Central memory CD8-positive, alpha-beta T cell (primary cell): ENCODE data around the gene FIP1L1.
A peak's percentile ranks its signal among the peaks of the same experiment; 100 is the strongest.
"Not testable (repeated sequence)": the region's sequence is repeated elsewhere in the genome, so short reads cannot be mapped to it uniquely, and the experiment has no call there.

Source experiments
- ATAC-seq: fragments of 150-1000 bp; cut with Tn5 transposase; replicated peaks from 2 replicates; pipeline ENCODE4 v1.10.0; 2022; ENCODE audit warnings: mild to moderate bottlenecking, moderate FRiP score, moderate number of reproducible peaks; ENCODE audit not compliant: poor library complexity, severe bottlenecking; ENCODE audit errors: extremely low read depth
- DNase-seq, 2 donors: peaks; one replicate each; pipeline ENCODE4 v3.0.0; 2021; ENCODE audit warnings: low spot score in 2 of 2
- H3K27ac Mint-ChIP-seq: one replicate; pipeline ENCODE4 v1.8.0; 2022; ENCODE audit warnings: low read depth, mild to moderate bottlenecking, moderate library complexity, mixed read lengths
- H3K27me3 Mint-ChIP-seq: one replicate; pipeline ENCODE4 v1.8.0; 2022; ENCODE audit warnings: mixed read lengths
- H3K36me3 Mint-ChIP-seq: one replicate; pipeline ENCODE4 v1.8.0; 2022; ENCODE audit warnings: mild to moderate bottlenecking, moderate library complexity, mixed read lengths; ENCODE audit not compliant: insufficient read depth
- H3K4me1 Mint-ChIP-seq: one replicate; pipeline ENCODE4 v1.8.0; 2022; ENCODE audit warnings: mixed read lengths
- H3K4me3 Mint-ChIP-seq: one replicate; pipeline ENCODE4 v1.8.0; 2022; ENCODE audit warnings: mild to moderate bottlenecking, moderate library complexity, mixed read lengths
- H3K9me3 Mint-ChIP-seq: one replicate; pipeline ENCODE4 v1.8.0; 2022; ENCODE audit warnings: mixed read lengths

FIP1L1 gene

GRCh38 chr4:53364624-53365023 is 12.8 kb upstream of the FIP1L1 start:
- Mint-ChIP-seq H3K27ac (peak overlapping the region; percentile 97), H3K27me3 (peaks cover 9% of the 10 kb centered on the region), H3K9me3 (no peaks in the 10 kb centered on the region), H3K4me1 (peaks cover 48% of the 10 kb centered on the region), H3K36me3 (peaks cover 13% of the 10 kb centered on the region), H3K4me3 (peak overlapping the region; percentile 90)
- DNase-seq (no peak), ATAC-seq (no peak)

GRCh38 chr4:53365121-53365485 is 12.3 kb upstream of the FIP1L1 start:
- peaks cover 13% of the 10 kb centered on the region for H3K36me3 Mint-ChIP-seq
- H3K4me1 Mint-ChIP-seq: peaks cover 44% of the 10 kb centered on the region
- DNase-seq: no peak
- H3K27me3 Mint-ChIP-seq: peaks cover 13% of the 10 kb centered on the region
- peak; percentile 5 for ATAC-seq
- peak overlapping the region; percentile 90 for H3K4me3 Mint-ChIP-seq
- peak overlapping the region; percentile 97 for H3K27ac Mint-ChIP-seq
- no peaks in the 10 kb centered on the region for H3K9me3 Mint-ChIP-seq

- H3K9me3 Mint-ChIP-seq: no peaks in the 10 kb centered on the region
- ATAC-seq: peak; percentile 97
- H3K27me3 Mint-ChIP-seq: peaks cover 19% of the 10 kb centered on the region
- DNase-seq: peak; percentile 90 to 94
- H3K4me3 Mint-ChIP-seq: peak within 1 kb of the TSS; percentile 90
- peaks cover 40% of the 10 kb centered on the region for H3K4me1 Mint-ChIP-seq
- H3K36me3 Mint-ChIP-seq: peaks cover 13% of the 10 kb centered on the region
- H3K27ac Mint-ChIP-seq: peak within 1 kb of the TSS; percentile 97
Observed at GRCh38 chr4:53365486-53366300, 11.7 kb upstream of the FIP1L1 start, which contains the start of gene SCFD2. SCFD2 (minus strand) TSS chr4:53366061.

GRCh38 chr4:53366301-53366716 is 11.1 kb upstream of the FIP1L1 start:
- Mint-ChIP-seq H3K27ac (peak overlapping the region; percentile 97), H3K27me3 (peaks cover 26% of the 10 kb centered on the region), H3K36me3 (peaks cover 13% of the 10 kb centered on the region), H3K9me3 (no peaks in the 10 kb centered on the region), H3K4me3 (peak overlapping the region; percentile 90), H3K4me1 (peaks cover 35% of the 10 kb centered on the region)
- ATAC-seq: peak; percentile 30
- DNase-seq: no peak

GRCh38 chr4:53367721-53368120 is 9.7 kb upstream of the FIP1L1 start:
- no peak overlapping the region for H3K27ac Mint-ChIP-seq
- no peaks in the 10 kb centered on the region for H3K9me3 Mint-ChIP-seq
- no peak overlapping the region for H3K4me3 Mint-ChIP-seq
- peaks cover 23% of the 10 kb centered on the region for H3K4me1 Mint-ChIP-seq
- peaks cover 39% of the 10 kb centered on the region for H3K27me3 Mint-ChIP-seq
- DNase-seq (no peak), ATAC-seq (no peak)
- H3K36me3 Mint-ChIP-seq: peaks cover 13% of the 10 kb centered on the region

DNA sequence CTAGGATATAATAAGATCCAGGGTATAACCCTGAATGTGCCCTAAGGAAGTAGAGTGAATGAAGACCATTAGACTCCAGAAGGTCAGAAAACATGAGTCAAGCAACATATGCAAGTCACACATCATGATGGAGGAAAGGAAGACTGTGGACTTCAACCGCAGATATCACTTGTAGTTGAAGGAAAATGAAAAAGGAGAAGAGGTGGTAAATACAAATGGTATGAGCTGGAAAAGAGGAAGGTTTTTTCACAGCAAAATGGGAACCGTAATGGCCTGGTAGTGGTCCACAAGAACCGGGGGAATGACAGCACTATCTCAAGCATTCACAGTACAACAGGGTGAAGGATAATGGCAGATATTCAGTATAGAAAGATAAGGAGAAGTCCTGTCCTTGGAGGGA is 6.4 kb upstream of the FIP1L1 start:
- Mint-ChIP-seq H3K4me1 (peaks cover 8% of the 10 kb centered on the region), H3K27ac (no peak overlapping the region), H3K4me3 (no peak overlapping the region), H3K9me3 (no peaks in the 10 kb centered on the region), H3K27me3 (peaks cover 39% of the 10 kb centered on the region), H3K36me3 (peaks cover 6% of the 10 kb centered on the region)
- no peak for ATAC-seq
- no peak for DNase-seq

- H3K4me3 Mint-ChIP-seq: no peak overlapping the region
- no peaks in the 10 kb centered on the region for H3K9me3 Mint-ChIP-seq
- DNase-seq (no peak), ATAC-seq (no peak)
- H3K36me3 Mint-ChIP-seq: peaks cover 6% of the 10 kb centered on the region
- no peak overlapping the region for H3K27ac Mint-ChIP-seq
- H3K4me1 Mint-ChIP-seq: peaks cover 3% of the 10 kb centered on the region
- peaks cover 39% of the 10 kb centered on the region for H3K27me3 Mint-ChIP-seq
Observed at GRCh38 chr4:53371843-53372521, 5.5 kb upstream of the FIP1L1 start.

GRCh38 chr4:53374777-53375258 is 2.6 kb upstream of the FIP1L1 start:
- no peak overlapping the region for H3K4me3 Mint-ChIP-seq
- DNase-seq: no peak
- H3K9me3 Mint-ChIP-seq: no peaks in the 10 kb centered on the region
- peaks cover 26% of the 10 kb centered on the region for H3K4me1 Mint-ChIP-seq
- peaks cover 21% of the 10 kb centered on the region for H3K36me3 Mint-ChIP-seq
- H3K27me3 Mint-ChIP-seq: peaks cover 28% of the 10 kb centered on the region
- no peak overlapping the region for H3K27ac Mint-ChIP-seq
- no peak for ATAC-seq

DNA sequence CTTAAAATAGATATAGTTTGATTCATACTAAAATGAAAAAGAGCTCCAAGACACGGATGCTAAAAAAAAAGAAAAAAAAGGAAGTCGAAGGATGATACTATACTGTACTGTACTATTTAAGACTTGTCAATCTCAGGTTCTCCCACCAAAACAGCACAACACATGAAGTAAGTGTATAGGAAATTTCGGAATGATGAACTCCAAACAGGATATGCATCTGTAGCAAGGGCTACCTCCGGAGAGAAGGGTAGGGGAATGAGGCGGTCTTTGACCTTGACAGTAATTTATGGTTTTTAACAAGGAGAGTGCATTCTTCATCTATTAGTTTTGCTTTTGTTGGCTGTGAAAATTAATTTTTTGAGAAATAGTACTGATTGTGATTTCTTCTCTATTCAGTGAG is 541 bp upstream of the FIP1L1 start:
- ATAC-seq: no peak
- DNase-seq: no peak
- Mint-ChIP-seq H3K4me1 (peaks cover 34% of the 10 kb centered on the region), H3K4me3 (peak overlapping the region; percentile 98), H3K36me3 (peaks cover 23% of the 10 kb centered on the region), H3K27ac (peak overlapping the region; percentile 99), H3K9me3 (no peaks in the 10 kb centered on the region), H3K27me3 (peaks cover 7% of the 10 kb centered on the region)

DNA sequence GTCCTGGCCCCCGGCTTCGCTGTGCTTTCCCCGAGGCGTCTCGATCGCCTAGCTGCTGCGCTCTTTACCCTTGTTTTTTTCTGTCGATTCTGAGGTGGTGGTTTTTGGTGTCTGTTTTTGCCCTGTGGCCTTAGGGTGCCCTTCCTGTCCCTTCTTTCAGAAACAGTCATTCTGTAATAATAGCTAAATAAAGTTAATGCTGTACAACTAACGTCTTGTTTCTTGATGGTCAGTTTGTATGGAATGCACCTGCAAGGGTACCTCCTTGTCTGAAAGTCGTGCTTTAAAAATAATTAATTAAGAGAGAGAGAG is 686 bp downstream of the FIP1L1 start:
- H3K9me3 Mint-ChIP-seq: no peaks in the 10 kb centered on the region
- H3K27me3 Mint-ChIP-seq: no peaks in the 10 kb centered on the region
- H3K27ac Mint-ChIP-seq: peak overlapping the region; percentile 99
- ATAC-seq (peak; percentile 16), DNase-seq (no peak)
- peaks cover 30% of the 10 kb centered on the region for H3K36me3 Mint-ChIP-seq
- peaks cover 34% of the 10 kb centered on the region for H3K4me1 Mint-ChIP-seq
- H3K4me3 Mint-ChIP-seq: peak overlapping the region; percentile 98

- ATAC-seq (no peak), DNase-seq (no peak)
- H3K9me3 Mint-ChIP-seq: no peaks in the 10 kb centered on the region
- no peak overlapping the region for H3K4me3 Mint-ChIP-seq
- H3K27ac Mint-ChIP-seq: no peak overlapping the region
- H3K27me3 Mint-ChIP-seq: no peaks in the 10 kb centered on the region
- H3K36me3 Mint-ChIP-seq: peaks cover 43% of the 10 kb centered on the region
- H3K4me1 Mint-ChIP-seq: peaks cover 39% of the 10 kb centered on the region
Observed at GRCh38 chr4:53380221-53380620, 2.8 kb downstream of the FIP1L1 start.

DNA sequence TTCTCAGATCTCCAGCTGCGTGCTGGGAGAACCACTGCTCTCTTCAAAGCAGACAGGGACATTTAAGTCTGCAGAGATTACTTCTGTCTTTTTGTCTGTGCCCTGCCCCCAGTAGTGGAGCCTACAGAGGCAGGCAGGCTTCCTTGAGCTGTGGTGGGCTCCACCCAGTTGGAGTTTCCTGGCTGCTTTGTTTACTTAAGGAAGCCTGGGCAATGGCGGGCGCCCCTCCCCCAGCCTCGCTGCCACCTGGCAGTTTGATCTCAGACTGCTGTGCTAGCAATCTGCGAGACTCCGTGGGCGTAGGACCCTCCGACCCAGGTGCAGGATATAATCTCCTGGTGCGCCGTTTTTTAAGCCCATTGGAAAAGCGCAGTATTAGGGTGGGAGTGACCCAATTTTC is 32.0 kb downstream of the FIP1L1 start:
- H3K4me1 Mint-ChIP-seq: peaks cover 52% of the 10 kb centered on the region
- not testable (repeated sequence) for H3K27me3 Mint-ChIP-seq, H3K4me3 Mint-ChIP-seq, ATAC-seq, H3K9me3 Mint-ChIP-seq, DNase-seq, H3K36me3 Mint-ChIP-seq
- H3K27ac Mint-ChIP-seq: peak overlapping the region; percentile 21

DNA sequence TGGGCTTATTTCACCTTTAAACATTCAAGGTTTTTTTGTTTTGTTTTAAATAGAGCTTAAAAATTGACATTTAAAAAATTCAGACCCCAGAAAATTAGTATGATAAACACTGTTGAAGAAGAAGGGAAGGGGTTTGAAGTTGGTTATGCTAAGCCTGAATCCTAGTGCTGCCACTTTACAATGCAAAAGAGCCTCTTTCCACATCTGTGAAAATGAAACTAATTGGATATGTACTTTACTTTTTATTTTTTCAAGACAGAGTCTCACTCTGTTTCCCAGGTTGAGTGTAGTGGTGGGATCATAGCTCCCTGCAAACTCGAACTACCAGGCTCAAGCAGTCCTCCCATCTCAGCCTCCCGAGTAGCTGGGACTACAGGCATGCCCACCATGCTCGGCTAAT is 41.8 kb downstream of the FIP1L1 start:
- Mint-ChIP-seq H3K27me3 (no peaks in the 10 kb centered on the region), H3K4me1 (peaks cover 26% of the 10 kb centered on the region), H3K9me3 (no peaks in the 10 kb centered on the region), H3K27ac (peak overlapping the region; percentile 32), H3K36me3 (peaks cover 19% of the 10 kb centered on the region), H3K4me3 (no peak overlapping the region)
- ATAC-seq (no peak), DNase-seq (no peak)
